Cardiac muscle cell (in vitro differentiated cells and primary cell): Measurements from ENCODE around the gene PACSIN3. TPM values are rescaled to one million over a fixed set of nuclear protein-coding genes. Genes with fewer than 3 reads are reported as not detected.

ENCODE experiments used
- DNase-seq, 2 donors: peaks; one replicate each; pipeline versions ENCODE4 v3.0.0 to v3.0.0-alpha.2; 2010 to 2017; ENCODE audit warnings: low read depth in 1 of 2, low spot score in 1 of 2
- H3K27ac ChIP-seq: fragments of 200-600 bp; sonication (generic); 2 replicates; pipeline ENCODE4 v1.5.1; 2016
- H3K27me3 ChIP-seq: fragments of 200-600 bp; sonication (generic); 2 replicates; pipeline ENCODE4 v1.6.0; 2016; ENCODE audit warnings: control low read depth
- H3K36me3 ChIP-seq: fragments of 200-600 bp; sonication (generic); 2 replicates; pipeline ENCODE4 v1.5.1; 2016; ENCODE audit warnings: control low read depth
- H3K4me1 ChIP-seq: fragments of 200-600 bp; sonication (generic); 2 replicates; pipeline ENCODE4 v1.8.1; 2017; ENCODE audit warnings: low read depth, mild to moderate bottlenecking, mixed run types
- H3K4me3 ChIP-seq: fragments of 200-600 bp; sonication (generic); 2 replicates; pipeline ENCODE4 v1.5.1; 2016; ENCODE audit warnings: mild to moderate bottlenecking
- H3K9me3 ChIP-seq: fragments of 200-600 bp; sonication (generic); 2 replicates; pipeline ENCODE4 v1.5.1; 2017; ENCODE audit warnings: low read depth, mild to moderate bottlenecking, control low read depth
- CTCF ChIP-seq: IDR thresholded peaks from 2 replicates; pipeline ENCODE4 v1.5.1; 2012; ENCODE audit warnings: low read depth, mild to moderate bottlenecking, low read length
- polyA plus RNA-seq: library from polyadenylated mRNA; unstranded; fragments of >200 nt; fragmentation: Nextera tagmentation; extraction: Ambion mirVana; gene quantifications from 2 replicates; pipeline ENCODE4 v1.2.1, GENCODE V29; 2016
- total RNA-seq: library from RNA; depleted of rRNA; stranded (reverse); fragments of >200 nt; gene quantifications from 2 replicates; pipeline ENCODE4 v1.2.3, GENCODE V29; 2016

The PACSIN3 gene
- total and polyA plus RNA-seq, 2 experiments from 2014 or later, result 79.8 to 113 TPM

- H3K9me3 ChIP-seq, result no peaks in the 10 kb centered on the region
- DNase-seq, result no peak
- H3K4me1 ChIP-seq, result no peaks in the 10 kb centered on the region
- H3K27me3 ChIP-seq, result no peaks in the 10 kb centered on the region
- TF ChIP-seq CTCF, result no peak
- H3K36me3 ChIP-seq, result no peaks in the 10 kb centered on the region
- no peak overlapping the region for H3K4me3 ChIP-seq
- H3K27ac ChIP-seq, result no peak overlapping the region
These were observed 42.9 kb upstream of the PACSIN3 start for GRCh38 chr11:47229161-47229560.

- Histone ChIP-seq H3K27me3 (no peaks in the 10 kb centered on the region), H3K27ac (no peak overlapping the region), H3K36me3 (peaks cover 5% of the 10 kb centered on the region), H3K9me3 (no peaks in the 10 kb centered on the region), H3K4me3 (no peak overlapping the region), H3K4me1 (peaks cover 4% of the 10 kb centered on the region)
- DNase-seq, result no peak
- TF ChIP-seq CTCF, result no peak
These were observed 39.5 kb upstream of the PACSIN3 start for GRCh38 chr11:47225552-47226400.

GRCh38 chr11:47222696-47223095 is 36.5 kb upstream of the PACSIN3 start:
- DNase-seq, result no peak
- Histone ChIP-seq H3K27ac (no peak overlapping the region), H3K27me3 (no peaks in the 10 kb centered on the region), H3K9me3 (no peaks in the 10 kb centered on the region), H3K36me3 (peaks cover 5% of the 10 kb centered on the region), H3K4me1 (peaks cover 27% of the 10 kb centered on the region), H3K4me3 (no peak overlapping the region)
- TF ChIP-seq CTCF, result no peak

GRCh38 chr11:47220401-47220821 is 34.2 kb upstream of the PACSIN3 start:
- peak; percentile 82 to 88 for DNase-seq
- Histone ChIP-seq H3K27me3 (no peaks in the 10 kb centered on the region), H3K4me1 (peaks cover 37% of the 10 kb centered on the region), H3K36me3 (peaks cover 5% of the 10 kb centered on the region), H3K9me3 (no peaks in the 10 kb centered on the region), H3K4me3 (no peak overlapping the region), H3K27ac (peak overlapping the region; percentile 98)
- no peak for TF ChIP-seq CTCF

GRCh38 chr11:47216121-47216798 is 30.0 kb upstream of the PACSIN3 start:
- no peak for TF ChIP-seq CTCF
- Histone ChIP-seq H3K27ac (peak overlapping the region; percentile 83), H3K9me3 (no peaks in the 10 kb centered on the region), H3K27me3 (no peaks in the 10 kb centered on the region), H3K4me3 (peak overlapping the region; percentile 42), H3K36me3 (no peaks in the 10 kb centered on the region), H3K4me1 (peaks cover 41% of the 10 kb centered on the region)
- peak; percentile 62 to 81 for DNase-seq
